BJ (cell line): Measurements from ENCODE around the gene PRELID2. TPM values are rescaled to one million over a fixed set of nuclear protein-coding genes. Genes with fewer than 3 reads are reported as not detected.
A peak's percentile ranks its signal among the peaks of the same experiment; 100 is the strongest.
"Not testable (repeated sequence)": the region's sequence is repeated elsewhere in the genome, so short reads cannot be mapped to it uniquely, and the experiment has no call there.

Experiments
- CTCF ChIA-PET: fragments of 350-600 bp; formaldehyde crosslinking; extraction: SDS; loops from one replicate; lab custom pipeline; 2021; ENCODE audit warnings: antibody characterized with exemption, inconsistent platforms; lab: Yijun Ruan, JAX
- POLR2A ChIA-PET: fragments of 300-600 bp; sonication (Branson Sonifier 250); formaldehyde crosslinking; extraction: SDS; loops from one replicate; lab custom pipeline; 2021; ENCODE audit warnings: antibody characterized with exemption; lab: Charles Lee
- DNase-seq: peaks from one replicate; pipeline ENCODE4 v3.0.0-alpha.2; 2011; ENCODE audit warnings: low read depth
- H3K27me3 ChIP-seq: 2 replicates; pipeline ENCODE4 v1.6.0; 2011; ENCODE audit warnings: low read length; ENCODE audit not compliant: control insufficient read depth, insufficient read depth
- H3K36me3 ChIP-seq: 2 replicates; pipeline ENCODE4 v1.5.1; 2011; ENCODE audit warnings: low read length; ENCODE audit not compliant: control insufficient read depth, insufficient read depth
- H3K4me3 ChIP-seq: 2 replicates; pipeline ENCODE4 v1.5.1; 2011; ENCODE audit warnings: low read depth, mild to moderate bottlenecking, control low read depth, low read length
- CTCF ChIP-seq: IDR thresholded peaks from 2 replicates; pipeline ENCODE4 v1.5.1; 2011; ENCODE audit warnings: low read depth, mild to moderate bottlenecking, control low read depth, inconsistent platforms, low read length, moderate library complexity; ENCODE audit not compliant: insufficient read depth
- polyA plus RNA-seq: library from polyadenylated mRNA; depleted of rRNA; stranded (reverse); fragments of >200 nt; gene quantifications from 2 replicates; pipeline ENCODE4 v1.2.3, GENCODE V29; 2011

The PRELID2 gene
- polyA plus RNA-seq, 1 experiment, result 3.0 TPM

- no peak overlapping the region for H3K4me3 ChIP-seq
- no peak for TF ChIP-seq CTCF
- H3K36me3 ChIP-seq, result no peaks in the 10 kb centered on the region
- DNase-seq, result no peak
- POLR2A ChIA-PET, result no interaction called here
- CTCF ChIA-PET, result interaction anchor here (1.0 to 2.4 kb wide), 2 partner anchors 9 to 10 kb away, joined by 3 to 7 read pairs; no protein-coding TSS in a partner anchor
- H3K27me3 ChIP-seq, result no peaks in the 10 kb centered on the region; the same call in 1 of the 2 replicates
These were observed 5.5 kb upstream of the PRELID2 start for GRCh38 chr5:145840458-145841132.

- CTCF ChIA-PET, result no interaction called here
- Histone ChIP-seq H3K27me3 (no peaks in the 10 kb centered on the region; the same call in 1 of the 2 replicates), H3K36me3 (no peaks in the 10 kb centered on the region), H3K4me3 (no peak overlapping the region)
- POLR2A ChIA-PET, result no interaction called here
- TF ChIP-seq CTCF, result no peak
- DNase-seq, result no peak
These were observed 3.1 kb upstream of the PRELID2 start for GRCh38 chr5:145838276-145838675.

GRCh38 chr5:145836241-145836640, 1.1 kb upstream of the PRELID2 start:
- CTCF ChIA-PET, result interaction anchor here (1.0 to 2.2 kb wide), 3 partner anchors 10 to 22 kb away, joined by 3 to 16 read pairs (median 4); no protein-coding TSS in a partner anchor
- DNase-seq, H3K4me3 ChIP-seq, H3K36me3 ChIP-seq, POLR2A ChIA-PET, H3K27me3 ChIP-seq: not testable (repeated sequence)

- no peaks in the 10 kb centered on the region for H3K27me3 ChIP-seq
- no peak for DNase-seq
- POLR2A ChIA-PET, result interaction anchor here (0.6 kb wide), 1 partner anchor 223 kb away, joined by 3 read pairs; no protein-coding TSS in a partner anchor
- H3K4me3 ChIP-seq, result peak overlapping the region; percentile 56
- CTCF ChIA-PET, result interaction anchor here (1.7 to 2.2 kb wide), 2 partner anchors 10 to 19 kb away, joined by 4 to 16 read pairs; no protein-coding TSS in a partner anchor
- TF ChIP-seq CTCF, result no peak
- no peaks in the 10 kb centered on the region for H3K36me3 ChIP-seq
These were observed 702 bp upstream of the PRELID2 start for GRCh38 chr5:145835848-145836239.

GRCh38 chr5:145834554-145834916, 607 bp downstream of the PRELID2 start:
- DNase-seq, result no peak
- TF ChIP-seq CTCF, result no peak
- ChIA-PET CTCF (interaction anchor here (0.8 to 2.2 kb wide), 7 partner anchors 8 to 1631 kb away, joined by 3 to 16 read pairs (median 4); no protein-coding TSS in a partner anchor), POLR2A (no interaction called here)
- H3K4me3 ChIP-seq, result peak overlapping the region; percentile 56
- H3K27me3 ChIP-seq, result no peaks in the 10 kb centered on the region
- no peaks in the 10 kb centered on the region for H3K36me3 ChIP-seq
